GM12874 (cell line): ENCODE results near the gene BOLL.

ENCODE experiments used
- CTCF ChIP-seq: IDR thresholded peaks from 2 replicates; pipeline ENCODE4 v1.5.1; 2011; ENCODE audit warnings: low read depth, mild to moderate bottlenecking, control low read depth, low read length, moderate library complexity; ENCODE audit not compliant: insufficient read depth

Gene BOLL

GRCh38 chr2:197707316-197708213 is 77.6 kb downstream of the BOLL start:
- TF ChIP-seq CTCF, result peak; percentile 48; the same call in 1 of the 2 replicates

- TF ChIP-seq CTCF, result no peak
Measured at GRCh38 chr2:197706839-197707207, 78.3 kb downstream of the BOLL start.

- TF ChIP-seq CTCF, result no peak
Measured at GRCh38 chr2:197705912-197706838, 78.9 kb downstream of the BOLL start.

- TF ChIP-seq CTCF, result no peak
Measured at GRCh38 chr2:197705121-197705911, 79.8 kb downstream of the BOLL start, which contains the start of gene MARS2. MARS2 (plus strand) TSS chr2:197705369; CDS start chr2:197705406, 37 bp downstream.

GRCh38 chr2:197704434-197705120 is 80.5 kb downstream of the BOLL start:
- no peak for TF ChIP-seq CTCF

GRCh38 chr2:197700960-197701359 is 84.2 kb downstream of the BOLL start:
- TF ChIP-seq CTCF, result no peak
